HG03064 (cell line): Measurements from ENCODE around the gene GDPD5.

Experiments
- ATAC-seq: cut with Tn5 transposase; IDR thresholded peaks from one replicate; pipeline ENCODE4 v1.9.1; 2021; ENCODE audit warnings: low read depth; ENCODE audit not compliant: unreplicated experiment

Gene GDPD5

GRCh38 chr11:75474878-75475766, 50.6 kb downstream of the GDPD5 start:
- ATAC-seq = no peak

GRCh38 chr11:75474240-75474639, 51.5 kb downstream of the GDPD5 start:
- ATAC-seq = no peak

GRCh38 chr11:75473684-75474083, 52.1 kb downstream of the GDPD5 start:
- no peak for ATAC-seq

- ATAC-seq = no peak
These were observed 53.5 kb downstream of the GDPD5 start for GRCh38 chr11:75472081-75472732.

GRCh38 chr11:75471176-75471973, 54.4 kb downstream of the GDPD5 start:
- no peak for ATAC-seq

- ATAC-seq = no peak
These were observed 55.2 kb downstream of the GDPD5 start for GRCh38 chr11:75470476-75471080.

GRCh38 chr11:75469785-75470405, 55.8 kb downstream of the GDPD5 start:
- no peak for ATAC-seq

- ATAC-seq = no peak
These were observed 57.0 kb downstream of the GDPD5 start for GRCh38 chr11:75468534-75469340.

GRCh38 chr11:75467881-75468280, 57.9 kb downstream of the GDPD5 start:
- no peak for ATAC-seq

GRCh38 chr11:75467311-75467710, 58.4 kb downstream of the GDPD5 start:
- ATAC-seq = no peak

- ATAC-seq = no peak
These were observed 59.8 kb downstream of the GDPD5 start for GRCh38 chr11:75465701-75466531.

GRCh38 chr11:75463106-75463774, 62.5 kb downstream of the GDPD5 start:
- ATAC-seq = no peak

- ATAC-seq = no peak
These were observed 63.6 kb downstream of the GDPD5 start for GRCh38 chr11:75462117-75462653.

GRCh38 chr11:75461151-75461550, 64.6 kb downstream of the GDPD5 start:
- no peak for ATAC-seq

GRCh38 chr11:75456596-75457183, 69.1 kb downstream of the GDPD5 start:
- no peak for ATAC-seq

GRCh38 chr11:75454987-75455386, 70.8 kb downstream of the GDPD5 start:
- ATAC-seq = no peak

- no peak for ATAC-seq
These were observed 71.7 kb downstream of the GDPD5 start for GRCh38 chr11:75453916-75454655.
